BE2C (cell line): ENCODE measurements around the gene ENO2.

ENCODE experiments used
- DNase-seq: peaks from one replicate; pipeline ENCODE4 v3.0.0-alpha.2; 2020
- H3K27me3 ChIP-seq: fragments of 250-450 bp; sonication (Bioruptor Pico); 2 replicates; pipeline ENCODE4 v1.5.1; 2020; ENCODE audit warnings: mild to moderate bottlenecking
- H3K36me3 ChIP-seq: fragments of 250-450 bp; sonication (Bioruptor Pico); 2 replicates; pipeline ENCODE4 v1.5.1; 2020; ENCODE audit warnings: mild to moderate bottlenecking
- H3K4me1 ChIP-seq: fragments of 250-450 bp; sonication (Bioruptor Pico); 2 replicates; pipeline ENCODE4 v1.5.1; 2020
- H3K4me3 ChIP-seq: 2 replicates; pipeline ENCODE4 v1.5.1; 2011; ENCODE audit warnings: low read depth, low read length
- H3K9me3 ChIP-seq: fragments of 250-450 bp; sonication (Bioruptor Pico); 2 replicates; pipeline ENCODE4 v1.5.1; 2020
- TF ChIP-seq, protein P1 (sequence below): IDR thresholded peaks from 2 replicates; pipeline ENCODE4 v1.5.1; 2012; ENCODE audit warnings: mild to moderate bottlenecking, low read depth, low read length

ENO2 gene

DNA sequence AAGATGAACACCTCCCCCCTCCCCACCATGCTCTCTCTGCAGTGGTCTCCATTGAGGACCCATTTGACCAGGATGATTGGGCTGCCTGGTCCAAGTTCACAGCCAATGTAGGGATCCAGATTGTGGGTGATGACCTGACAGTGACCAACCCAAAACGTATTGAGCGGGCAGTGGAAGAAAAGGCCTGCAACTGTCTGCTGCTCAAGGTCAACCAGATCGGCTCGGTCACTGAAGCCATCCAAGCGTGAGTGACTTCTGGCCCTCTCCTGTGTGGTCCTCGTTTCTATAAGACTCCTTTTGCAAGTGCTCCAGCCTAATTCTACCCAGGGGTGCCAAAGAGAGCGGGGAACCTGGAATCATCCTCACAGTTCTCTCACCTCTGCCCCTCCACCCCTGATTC, 7.2 kb downstream of the ENO2 start:
- Histone ChIP-seq H3K4me1 (peaks cover 17% of the 10 kb centered on the region), H3K9me3 (no peaks in the 10 kb centered on the region), H3K4me3 (no peak overlapping the region), H3K36me3 (peaks cover 35% of the 10 kb centered on the region), H3K27me3 (no peaks in the 10 kb centered on the region)
- no peak for DNase-seq
- TF ChIP-seq, protein P1, sequence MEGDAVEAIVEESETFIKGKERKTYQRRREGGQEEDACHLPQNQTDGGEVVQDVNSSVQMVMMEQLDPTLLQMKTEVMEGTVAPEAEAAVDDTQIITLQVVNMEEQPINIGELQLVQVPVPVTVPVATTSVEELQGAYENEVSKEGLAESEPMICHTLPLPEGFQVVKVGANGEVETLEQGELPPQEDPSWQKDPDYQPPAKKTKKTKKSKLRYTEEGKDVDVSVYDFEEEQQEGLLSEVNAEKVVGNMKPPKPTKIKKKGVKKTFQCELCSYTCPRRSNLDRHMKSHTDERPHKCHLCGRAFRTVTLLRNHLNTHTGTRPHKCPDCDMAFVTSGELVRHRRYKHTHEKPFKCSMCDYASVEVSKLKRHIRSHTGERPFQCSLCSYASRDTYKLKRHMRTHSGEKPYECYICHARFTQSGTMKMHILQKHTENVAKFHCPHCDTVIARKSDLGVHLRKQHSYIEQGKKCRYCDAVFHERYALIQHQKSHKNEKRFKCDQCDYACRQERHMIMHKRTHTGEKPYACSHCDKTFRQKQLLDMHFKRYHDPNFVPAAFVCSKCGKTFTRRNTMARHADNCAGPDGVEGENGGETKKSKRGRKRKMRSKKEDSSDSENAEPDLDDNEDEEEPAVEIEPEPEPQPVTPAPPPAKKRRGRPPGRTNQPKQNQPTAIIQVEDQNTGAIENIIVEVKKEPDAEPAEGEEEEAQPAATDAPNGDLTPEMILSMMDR: no peak

DNA sequence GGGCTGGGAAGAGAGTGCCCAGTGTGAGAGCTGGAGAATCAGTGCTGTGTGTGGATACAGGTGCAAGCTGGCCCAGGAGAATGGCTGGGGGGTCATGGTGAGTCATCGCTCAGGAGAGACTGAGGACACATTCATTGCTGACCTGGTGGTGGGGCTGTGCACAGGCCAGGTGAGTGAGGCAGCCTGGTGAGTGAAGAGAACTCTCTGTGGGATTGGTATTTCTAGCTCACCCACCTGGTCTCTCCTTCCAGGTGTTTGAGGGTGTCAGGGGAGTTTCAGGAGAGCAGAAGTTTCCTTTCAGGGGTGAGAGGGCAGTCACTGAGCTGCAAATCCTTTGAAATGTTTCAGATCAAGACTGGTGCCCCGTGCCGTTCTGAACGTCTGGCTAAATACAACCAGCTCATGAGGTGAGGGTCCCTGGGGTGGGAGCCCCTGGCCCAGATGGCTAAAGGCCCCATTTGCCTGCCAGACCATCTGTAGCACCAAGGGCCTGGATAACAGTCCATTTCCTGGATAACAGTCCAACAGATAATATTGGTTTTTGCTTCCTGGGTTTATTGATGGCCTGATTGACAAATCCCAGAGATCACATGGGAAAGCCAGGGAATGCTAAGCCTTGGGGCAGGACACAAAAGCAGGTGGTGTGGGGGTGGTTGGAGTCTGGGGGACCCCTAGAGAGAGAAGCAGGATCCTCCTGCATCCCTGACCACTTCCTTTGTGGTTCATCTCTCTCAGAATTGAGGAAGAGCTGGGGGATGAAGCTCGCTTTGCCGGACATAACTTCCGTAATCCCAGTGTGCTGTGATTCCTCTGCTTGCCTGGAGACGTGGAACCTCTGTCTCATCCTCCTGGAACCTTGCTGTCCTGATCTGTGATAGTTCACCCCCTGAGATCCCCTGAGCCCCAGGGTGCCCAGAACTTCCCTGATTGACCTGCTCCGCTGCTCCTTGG, 7.9 kb downstream of the ENO2 start:
- Histone ChIP-seq H3K9me3 (no peaks in the 10 kb centered on the region), H3K4me3 (no peak overlapping the region), H3K36me3 (peaks cover 28% of the 10 kb centered on the region), H3K4me1 (peaks cover 17% of the 10 kb centered on the region), H3K27me3 (no peaks in the 10 kb centered on the region)
- TF ChIP-seq, protein P1: no peak
- DNase-seq: no peak

DNA sequence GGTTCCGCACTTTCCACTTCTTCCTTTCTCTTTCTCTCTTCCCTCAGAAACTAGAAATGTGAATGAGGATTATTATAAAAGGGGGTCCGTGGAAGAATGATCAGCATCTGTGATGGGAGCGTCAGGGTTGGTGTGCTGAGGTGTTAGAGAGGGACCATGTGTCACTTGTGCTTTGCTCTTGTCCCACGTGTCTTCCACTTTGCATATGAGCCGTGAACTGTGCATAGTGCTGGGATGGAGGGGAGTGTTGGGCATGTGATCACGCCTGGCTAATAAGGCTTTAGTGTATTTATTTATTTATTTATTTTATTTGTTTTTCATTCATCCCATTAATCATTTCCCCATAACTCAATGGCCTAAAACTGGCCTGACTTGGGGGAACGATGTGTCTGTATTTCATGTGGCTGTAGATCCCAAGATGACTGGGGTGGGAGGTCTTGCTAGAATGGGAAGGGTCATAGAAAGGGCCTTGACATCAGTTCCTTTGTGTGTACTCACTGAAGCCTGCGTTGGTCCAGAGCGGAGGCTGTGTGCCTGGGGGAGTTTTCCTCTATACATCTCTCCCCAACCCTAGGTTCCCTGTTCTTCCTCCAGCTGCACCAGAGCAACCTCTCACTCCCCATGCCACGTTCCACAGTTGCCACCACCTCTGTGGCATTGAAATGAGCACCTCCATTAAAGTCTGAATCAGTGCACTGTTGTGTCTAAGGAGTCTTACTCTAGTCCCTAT, 8.8 kb downstream of the ENO2 start:
- TF ChIP-seq, protein P1: no peak
- H3K4me1 ChIP-seq: peaks cover 17% of the 10 kb centered on the region
- H3K36me3 ChIP-seq: peaks cover 24% of the 10 kb centered on the region
- no peaks in the 10 kb centered on the region for H3K27me3 ChIP-seq
- H3K9me3 ChIP-seq: no peaks in the 10 kb centered on the region
- DNase-seq: no peak
- H3K4me3 ChIP-seq: no peak overlapping the region

DNA sequence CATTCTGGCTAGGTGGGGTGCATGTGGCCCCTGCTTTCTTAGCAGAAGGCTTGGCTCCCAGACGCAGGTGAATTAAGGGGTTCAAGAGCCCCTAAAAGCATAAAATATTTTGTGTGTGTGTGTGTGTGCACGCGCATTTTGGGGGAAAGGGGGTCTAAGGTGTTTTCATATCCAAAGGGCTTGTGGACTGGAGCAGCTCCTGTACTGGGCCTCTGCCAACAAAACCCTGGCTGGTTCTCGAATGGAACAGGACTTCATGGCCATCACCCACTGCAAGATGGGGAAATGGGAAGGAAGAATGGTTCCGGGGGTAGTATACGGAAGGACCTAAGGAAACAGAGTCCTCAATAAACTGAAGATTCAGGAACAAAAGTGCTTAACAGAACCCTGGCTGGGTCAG, 9.5 kb downstream of the ENO2 start:
- TF ChIP-seq, protein P1: no peak
- H3K36me3 ChIP-seq: peaks cover 24% of the 10 kb centered on the region

DNA sequence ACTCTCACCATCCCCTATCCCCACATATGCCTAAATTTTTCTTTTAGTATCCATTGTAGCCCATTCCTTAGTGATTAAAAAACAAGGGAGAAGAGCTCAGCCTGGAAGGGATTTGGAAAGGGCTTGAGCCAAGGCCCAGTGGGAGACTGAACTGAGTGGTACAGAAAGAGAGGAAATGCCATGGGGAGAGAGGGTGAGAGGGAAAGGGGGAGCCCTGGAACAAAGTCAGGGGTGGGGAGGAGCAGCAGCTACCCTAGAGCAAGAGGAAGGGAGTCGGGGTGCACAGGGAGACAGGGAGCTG, 10.8 kb downstream of the ENO2 start:
- Histone ChIP-seq H3K9me3 (no peaks in the 10 kb centered on the region), H3K4me1 (peaks cover 23% of the 10 kb centered on the region), H3K4me3 (no peak overlapping the region), H3K27me3 (no peaks in the 10 kb centered on the region), H3K36me3 (peaks cover 13% of the 10 kb centered on the region)
- TF ChIP-seq, protein P1: no peak
- DNase-seq: no peak

More for the DNA sequence above, 9.5 kb downstream of the ENO2 start:
- H3K4me3 ChIP-seq: no peak overlapping the region
- no peak for DNase-seq
- no peaks in the 10 kb centered on the region for H3K9me3 ChIP-seq
- peaks cover 17% of the 10 kb centered on the region for H3K4me1 ChIP-seq
- no peaks in the 10 kb centered on the region for H3K27me3 ChIP-seq
